BJ (cell line): ENCODE measurements around the gene LRRC74A. TPM values are rescaled to one million over a fixed set of nuclear protein-coding genes. Genes with fewer than 3 reads are reported as not detected.

Experiments
- CTCF ChIA-PET: fragments of 350-600 bp; formaldehyde crosslinking; extraction: SDS; loops from one replicate; lab custom pipeline; 2021; ENCODE audit warnings: antibody characterized with exemption, inconsistent platforms; lab: Yijun Ruan, JAX
- POLR2A ChIA-PET: fragments of 300-600 bp; sonication (Branson Sonifier 250); formaldehyde crosslinking; extraction: SDS; loops from one replicate; lab custom pipeline; 2021; ENCODE audit warnings: antibody characterized with exemption; lab: Charles Lee
- DNase-seq: peaks from one replicate; pipeline ENCODE4 v3.0.0-alpha.2; 2011; ENCODE audit warnings: low read depth
- H3K27me3 ChIP-seq: 2 replicates; pipeline ENCODE4 v1.6.0; 2011; ENCODE audit warnings: low read length; ENCODE audit not compliant: control insufficient read depth, insufficient read depth
- H3K36me3 ChIP-seq: 2 replicates; pipeline ENCODE4 v1.5.1; 2011; ENCODE audit warnings: low read length; ENCODE audit not compliant: control insufficient read depth, insufficient read depth
- H3K4me3 ChIP-seq: 2 replicates; pipeline ENCODE4 v1.5.1; 2011; ENCODE audit warnings: low read depth, mild to moderate bottlenecking, control low read depth, low read length
- polyA plus RNA-seq: library from polyadenylated mRNA; depleted of rRNA; stranded (reverse); fragments of >200 nt; gene quantifications from 2 replicates; pipeline ENCODE4 v1.2.3, GENCODE V29; 2011
- TF ChIP-seq, protein P1 (sequence below): IDR thresholded peaks from 2 replicates; pipeline ENCODE4 v1.5.1; 2011; ENCODE audit warnings: low read depth, mild to moderate bottlenecking, control low read depth, inconsistent platforms, low read length, moderate library complexity; ENCODE audit not compliant: insufficient read depth

The LRRC74A gene
- polyA plus RNA-seq, 1 experiment = not detected

- CTCF ChIA-PET = no interaction called here
- DNase-seq = no peak
- H3K4me3 ChIP-seq = no peak overlapping the region
- TF ChIP-seq, protein P1, sequence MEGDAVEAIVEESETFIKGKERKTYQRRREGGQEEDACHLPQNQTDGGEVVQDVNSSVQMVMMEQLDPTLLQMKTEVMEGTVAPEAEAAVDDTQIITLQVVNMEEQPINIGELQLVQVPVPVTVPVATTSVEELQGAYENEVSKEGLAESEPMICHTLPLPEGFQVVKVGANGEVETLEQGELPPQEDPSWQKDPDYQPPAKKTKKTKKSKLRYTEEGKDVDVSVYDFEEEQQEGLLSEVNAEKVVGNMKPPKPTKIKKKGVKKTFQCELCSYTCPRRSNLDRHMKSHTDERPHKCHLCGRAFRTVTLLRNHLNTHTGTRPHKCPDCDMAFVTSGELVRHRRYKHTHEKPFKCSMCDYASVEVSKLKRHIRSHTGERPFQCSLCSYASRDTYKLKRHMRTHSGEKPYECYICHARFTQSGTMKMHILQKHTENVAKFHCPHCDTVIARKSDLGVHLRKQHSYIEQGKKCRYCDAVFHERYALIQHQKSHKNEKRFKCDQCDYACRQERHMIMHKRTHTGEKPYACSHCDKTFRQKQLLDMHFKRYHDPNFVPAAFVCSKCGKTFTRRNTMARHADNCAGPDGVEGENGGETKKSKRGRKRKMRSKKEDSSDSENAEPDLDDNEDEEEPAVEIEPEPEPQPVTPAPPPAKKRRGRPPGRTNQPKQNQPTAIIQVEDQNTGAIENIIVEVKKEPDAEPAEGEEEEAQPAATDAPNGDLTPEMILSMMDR = no peak
- POLR2A ChIA-PET = no interaction called here
- H3K36me3 ChIP-seq = peaks cover 7% of the 10 kb centered on the region; the same call in 1 of the 2 replicates
- H3K27me3 ChIP-seq = no peaks in the 10 kb centered on the region
Observed at GRCh38 chr14:76792422-76792821, 33.8 kb upstream of the LRRC74A start.

- no peak for DNase-seq
- TF ChIP-seq, protein P1 = no peak
- Histone ChIP-seq H3K4me3 (no peak overlapping the region), H3K36me3 (peaks cover 7% of the 10 kb centered on the region; the same call in 1 of the 2 replicates), H3K27me3 (no peaks in the 10 kb centered on the region)
- ChIA-PET CTCF (no interaction called here), POLR2A (no interaction called here)
Observed at GRCh38 chr14:76793324-76793723, 32.9 kb upstream of the LRRC74A start.

- ChIA-PET CTCF (no interaction called here), POLR2A (no interaction called here)
- peaks cover 8% of the 10 kb centered on the region; the same call in 1 of the 2 replicates for H3K36me3 ChIP-seq
- no peaks in the 10 kb centered on the region for H3K27me3 ChIP-seq
- H3K4me3 ChIP-seq = no peak overlapping the region
- DNase-seq = no peak
- TF ChIP-seq, protein P1 = no peak
Observed at GRCh38 chr14:76793956-76794355, 32.3 kb upstream of the LRRC74A start.

DNA sequence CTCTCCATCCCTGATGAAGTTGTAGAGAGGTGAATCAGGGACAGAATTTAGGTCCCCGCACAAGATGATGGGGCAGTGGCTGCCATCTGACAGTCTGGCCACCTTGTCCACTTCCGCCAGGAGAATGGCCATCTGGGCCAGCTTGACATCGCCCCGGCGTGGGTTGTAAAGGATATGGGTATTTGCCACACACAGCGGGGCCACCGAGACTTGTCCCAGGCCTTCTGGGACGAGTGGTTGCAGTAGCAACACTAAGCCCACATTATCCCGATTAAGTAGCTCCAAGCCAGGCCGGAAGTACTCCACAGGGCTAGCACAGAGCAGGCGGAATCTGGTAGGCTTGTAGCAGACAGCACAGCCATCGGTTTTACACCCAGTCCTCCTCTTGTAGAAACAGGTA is 19.8 kb upstream of the LRRC74A start:
- POLR2A ChIA-PET = no interaction called here
- TF ChIP-seq, protein P1 = no peak
- Histone ChIP-seq H3K4me3 (no peak overlapping the region), H3K36me3 (peaks cover 17% of the 10 kb centered on the region), H3K27me3 (no peaks in the 10 kb centered on the region)
- no peak for DNase-seq
- CTCF ChIA-PET = interaction anchor here (1.5 to 1.8 kb wide), 2 partner anchors 22 to 96 kb away, joined by 4 to 12 read pairs; no protein-coding TSS in a partner anchor

DNA sequence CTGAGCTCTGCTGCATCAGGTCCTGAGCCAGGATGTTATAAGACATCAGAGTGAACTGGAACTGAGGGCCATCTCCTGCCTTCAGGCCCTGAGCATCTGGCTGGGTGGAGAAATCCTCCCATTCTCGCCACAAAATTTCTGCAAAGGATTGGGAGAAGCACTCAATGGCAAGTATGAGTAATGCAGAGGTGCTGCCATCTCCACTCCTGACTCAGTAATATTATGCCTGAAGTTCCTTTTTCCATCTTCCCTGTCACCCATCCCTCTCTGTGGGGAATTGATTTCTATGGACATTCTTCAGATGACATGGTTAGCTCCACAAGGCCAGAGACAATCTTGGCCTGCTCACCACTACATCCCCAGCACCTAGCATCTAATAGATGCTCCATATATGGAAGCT is 18.2 kb upstream of the LRRC74A start:
- Histone ChIP-seq H3K36me3 (peaks cover 16% of the 10 kb centered on the region), H3K4me3 (no peak overlapping the region), H3K27me3 (no peaks in the 10 kb centered on the region)
- DNase-seq = no peak
- ChIA-PET POLR2A (no interaction called here), CTCF (interaction anchor here (1.8 kb wide), 1 partner anchor 98 kb away, joined by 12 read pairs; no protein-coding TSS in a partner anchor)
- TF ChIP-seq, protein P1 = no peak
